Adipocyte (in vitro differentiated cells): ENCODE measurements around the gene TNFAIP6.
"Not testable (repeated sequence)": the region's sequence is repeated elsewhere in the genome, so short reads cannot be mapped to it uniquely, and the experiment has no call there.

Experiments
- DNase-seq: peaks from one replicate; pipeline ENCODE4 v3.0.0-alpha.2; 2015; ENCODE audit warnings: low read depth
- H3K27me3 ChIP-seq: replicated peaks from 2 replicates; pipeline ENCODE4 v1.7.0; 2013; ENCODE audit warnings: mild to moderate bottlenecking, low read length, moderate library complexity; ENCODE audit not compliant: control insufficient read depth, insufficient read depth
- H3K36me3 ChIP-seq: 2 replicates; pipeline ENCODE4 v1.7.0; 2013; ENCODE audit warnings: low read length, mild to moderate bottlenecking, moderate library complexity; ENCODE audit not compliant: control insufficient read depth, insufficient read depth, severe bottlenecking
- H3K4me1 ChIP-seq: 2 replicates; pipeline ENCODE4 v1.7.0; 2013; ENCODE audit warnings: mild to moderate bottlenecking, low read length, moderate library complexity; ENCODE audit not compliant: control insufficient read depth, insufficient read depth
- H3K4me3 ChIP-seq: 2 replicates; pipeline ENCODE4 v1.7.0; 2013; ENCODE audit warnings: mild to moderate bottlenecking, low read length, moderate library complexity
- H3K9ac ChIP-seq: 2 replicates; pipeline ENCODE4 v1.7.0; 2013; ENCODE audit warnings: mild to moderate bottlenecking, low read length, moderate library complexity
- H3K9me3 ChIP-seq: 2 replicates; pipeline ENCODE4 v1.7.0; 2013; ENCODE audit warnings: mild to moderate bottlenecking, low read length, moderate library complexity; ENCODE audit not compliant: control insufficient read depth

Gene TNFAIP6

GRCh38 chr2:151399981-151400380, 42.6 kb downstream of the TNFAIP6 start:
- no peaks in the 10 kb centered on the region for H3K4me1 ChIP-seq
- no peaks in the 10 kb centered on the region for H3K9me3 ChIP-seq
- no peak for DNase-seq
- H3K9ac ChIP-seq: no peak overlapping the region
- H3K4me3 ChIP-seq: no peak overlapping the region
- no peaks in the 10 kb centered on the region for H3K36me3 ChIP-seq
- H3K27me3 ChIP-seq: no peaks in the 10 kb centered on the region

DNA sequence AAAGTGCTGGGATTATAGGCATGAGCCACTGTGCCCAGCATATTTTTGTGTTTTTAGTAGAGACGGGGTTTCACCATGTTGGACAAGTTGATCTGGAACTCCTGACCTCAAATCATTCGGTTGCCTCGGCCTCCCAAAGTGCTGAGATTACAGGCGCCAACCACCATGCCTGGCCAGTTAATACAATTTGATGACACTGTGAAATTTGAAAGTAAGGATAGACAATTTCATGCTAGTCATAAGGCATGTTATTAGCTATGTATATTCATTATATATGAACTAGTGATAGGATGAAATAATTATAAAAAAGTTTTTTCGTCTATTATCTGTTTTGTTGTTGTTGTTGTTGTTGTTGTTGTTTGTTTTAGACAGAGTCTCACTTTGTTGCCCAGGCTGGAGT, 43.8 kb downstream of the TNFAIP6 start:
- no peaks in the 10 kb centered on the region for H3K4me1 ChIP-seq
- no peak overlapping the region for H3K9ac ChIP-seq
- DNase-seq: no peak
- no peaks in the 10 kb centered on the region for H3K27me3 ChIP-seq
- H3K9me3 ChIP-seq: no peaks in the 10 kb centered on the region
- H3K4me3 ChIP-seq: no peak overlapping the region
- H3K36me3 ChIP-seq: no peaks in the 10 kb centered on the region

- Histone ChIP-seq H3K36me3 (no peaks in the 10 kb centered on the region), H3K9ac (no peak overlapping the region), H3K4me3 (no peak overlapping the region), H3K27me3 (no peaks in the 10 kb centered on the region), H3K4me1 (no peaks in the 10 kb centered on the region), H3K9me3 (no peaks in the 10 kb centered on the region)
- DNase-seq: no peak
Observed at GRCh38 chr2:151403914-151404313, 46.5 kb downstream of the TNFAIP6 start.

DNA sequence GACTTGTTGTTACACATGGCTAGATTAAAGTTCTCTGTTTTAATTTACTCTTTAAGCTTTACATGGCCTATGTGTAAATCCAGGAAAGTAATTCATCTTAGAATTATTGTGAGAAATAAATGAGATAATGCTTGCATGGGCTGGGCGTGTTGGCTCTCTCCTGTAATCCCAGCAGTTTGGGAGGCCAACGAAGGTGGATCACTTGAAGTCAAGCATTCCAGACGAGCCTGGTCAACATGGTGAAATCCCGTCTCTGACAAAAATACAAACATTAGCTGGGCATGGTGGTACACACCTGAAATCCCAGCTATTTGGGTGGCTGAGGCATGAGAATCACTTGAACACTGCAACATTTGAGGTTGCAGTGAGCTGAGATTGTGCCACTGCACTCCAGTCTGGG, 48.0 kb downstream of the TNFAIP6 start:
- H3K27me3 ChIP-seq: no peaks in the 10 kb centered on the region
- H3K36me3 ChIP-seq: no peaks in the 10 kb centered on the region
- no peaks in the 10 kb centered on the region for H3K4me1 ChIP-seq
- no peak for DNase-seq
- no peaks in the 10 kb centered on the region for H3K9me3 ChIP-seq
- no peak overlapping the region for H3K9ac ChIP-seq
- H3K4me3 ChIP-seq: no peak overlapping the region

DNA sequence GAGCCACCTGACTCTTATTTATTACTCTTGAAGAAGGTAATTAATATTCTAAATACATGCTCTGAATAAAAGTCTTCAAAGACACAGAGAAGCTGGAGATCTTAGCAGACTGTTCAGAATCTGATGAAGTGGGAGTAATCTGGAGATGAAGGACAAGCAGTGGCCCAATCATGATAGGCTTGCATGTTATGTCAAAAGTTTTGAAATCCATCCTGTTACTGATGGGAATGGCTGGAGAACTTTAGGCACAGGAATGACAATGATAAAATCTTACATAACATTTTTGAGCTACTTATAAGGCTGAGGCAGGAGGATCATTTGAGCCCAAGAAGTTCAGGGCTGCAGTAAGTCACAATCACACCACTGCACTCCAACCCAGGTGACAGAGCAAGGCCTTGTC, 49.9 kb downstream of the TNFAIP6 start:
- no peak overlapping the region for H3K4me3 ChIP-seq
- H3K27me3 ChIP-seq: no peaks in the 10 kb centered on the region
- DNase-seq: no peak
- H3K4me1 ChIP-seq: peaks cover 5% of the 10 kb centered on the region
- no peaks in the 10 kb centered on the region for H3K36me3 ChIP-seq
- no peak overlapping the region for H3K9ac ChIP-seq
- no peaks in the 10 kb centered on the region for H3K9me3 ChIP-seq

DNA sequence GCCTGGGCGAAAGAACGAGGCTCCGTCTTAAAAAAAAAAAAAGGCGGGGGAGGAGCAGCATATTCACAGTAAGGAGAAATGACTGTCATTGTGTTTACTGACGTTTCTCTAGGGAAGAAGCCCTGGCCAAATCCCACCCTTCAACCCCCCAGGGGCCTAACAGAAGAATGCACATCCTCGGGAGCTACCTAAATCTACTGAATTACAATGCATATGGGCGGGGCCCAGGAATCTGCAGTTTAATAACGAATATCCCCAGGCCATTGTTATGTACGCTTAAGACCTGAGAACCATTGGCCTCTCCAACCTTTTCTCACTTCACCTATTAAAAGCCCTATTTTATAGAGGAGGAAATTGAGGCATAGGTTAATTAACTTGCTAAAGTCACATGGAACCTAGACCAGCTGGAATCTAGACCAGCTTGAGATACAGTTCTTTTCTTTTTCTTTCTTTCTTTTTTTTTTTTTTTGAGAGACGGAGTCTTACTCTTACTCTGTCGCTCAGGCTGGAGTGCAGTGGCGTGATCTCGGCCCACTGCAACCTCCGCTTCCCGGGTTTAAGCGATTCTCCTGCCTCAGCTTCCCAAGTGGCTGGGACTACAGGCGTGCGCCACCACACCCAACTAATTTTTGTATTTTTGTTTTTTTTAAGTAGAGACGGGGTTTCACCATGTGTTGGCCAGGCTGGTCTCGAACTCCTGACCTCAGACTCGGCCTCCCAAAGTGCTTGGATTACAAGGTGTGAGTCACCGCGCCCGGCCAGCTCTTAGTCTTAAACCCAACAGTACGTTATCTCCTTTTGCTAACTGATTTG, 51.6 kb downstream of the TNFAIP6 start:
- no peaks in the 10 kb centered on the region for H3K9me3 ChIP-seq
- H3K36me3 ChIP-seq: peaks cover 8% of the 10 kb centered on the region
- no peaks in the 10 kb centered on the region for H3K27me3 ChIP-seq
- H3K4me1 ChIP-seq: peaks cover 5% of the 10 kb centered on the region
- H3K9ac ChIP-seq: peak overlapping the region; percentile 90
- peak overlapping the region; percentile 98 for H3K4me3 ChIP-seq
- no peak for DNase-seq

DNA sequence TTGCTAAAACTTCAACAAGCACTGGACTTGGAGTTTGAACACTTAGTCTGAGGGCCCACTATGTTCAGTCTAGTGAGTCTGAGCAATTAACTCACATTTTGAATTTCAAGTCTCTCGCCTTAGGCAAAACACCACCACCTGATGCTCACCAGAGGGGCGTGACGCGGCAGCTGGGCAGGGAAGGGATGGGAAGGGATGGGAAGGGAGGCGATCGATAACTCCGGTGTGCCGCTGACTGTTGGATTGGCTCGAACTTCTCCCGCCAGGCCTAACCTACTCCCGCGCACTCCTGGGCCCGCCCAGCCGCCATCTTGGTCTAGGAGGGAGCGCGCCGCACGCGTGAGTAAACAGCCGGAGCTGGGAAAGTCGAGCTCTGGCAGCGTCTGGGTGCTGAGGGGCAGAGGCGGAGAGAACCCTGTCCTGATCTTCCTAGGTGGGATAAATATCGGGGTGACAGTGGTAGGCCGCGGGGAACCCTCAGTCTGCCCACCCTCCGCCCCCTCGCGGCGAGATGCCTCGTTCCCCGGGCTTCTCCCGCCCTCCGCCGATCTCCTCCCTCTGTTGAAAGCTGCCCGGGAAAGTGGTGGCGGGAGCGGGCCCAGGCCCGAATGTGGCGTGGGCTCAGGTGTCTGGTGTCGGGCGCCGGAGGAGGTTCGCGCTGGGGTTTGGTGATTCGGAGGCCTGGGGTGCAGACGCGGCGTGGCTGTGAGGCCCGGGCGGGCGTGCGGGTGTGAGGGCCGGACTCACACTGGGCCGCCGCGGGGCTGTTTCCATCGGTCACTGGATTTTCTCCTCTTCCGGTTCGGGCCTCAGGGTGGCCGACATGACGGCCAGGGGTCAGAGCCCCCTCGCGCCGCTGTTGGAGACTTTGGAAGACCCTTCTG, 52.5 kb downstream of the TNFAIP6 start, which contains the start of gene RIF1:
Gene RIF1 (plus strand): TSS at position 302 of the 884 bp plus-strand sequence. CDS start 522 bp downstream, at position 824.
- no peaks in the 10 kb centered on the region for H3K9me3 ChIP-seq
- peak within 1 kb of the TSS; percentile 90 for H3K9ac ChIP-seq
- H3K27me3 ChIP-seq: no peaks in the 10 kb centered on the region
- H3K4me1 ChIP-seq: peaks cover 5% of the 10 kb centered on the region
- DNase-seq: peak; percentile 96
- H3K36me3 ChIP-seq: peaks cover 10% of the 10 kb centered on the region
- peak within 1 kb of the TSS; percentile 98 for H3K4me3 ChIP-seq

DNA sequence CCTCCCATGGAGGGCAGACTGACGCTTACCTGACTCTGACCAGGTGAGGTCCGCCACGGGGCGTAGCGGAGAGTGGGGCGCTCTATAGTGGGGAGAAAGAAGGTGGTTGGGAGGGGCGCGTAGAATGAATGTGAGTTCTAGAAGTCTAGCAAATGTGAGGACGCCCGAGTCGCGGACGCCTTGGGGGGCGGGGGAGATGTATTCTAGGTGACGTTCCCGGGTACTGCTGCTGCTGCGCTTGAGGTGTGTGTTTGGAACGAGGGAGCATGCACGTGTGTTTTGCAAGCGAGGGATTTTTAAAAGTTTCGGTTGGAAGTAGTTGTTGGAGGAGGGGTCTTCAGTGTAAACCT, 53.1 kb downstream of the TNFAIP6 start:
- Histone ChIP-seq H3K9ac (peak overlapping the region; percentile 90), H3K4me1 (peaks cover 5% of the 10 kb centered on the region), H3K4me3 (peak overlapping the region; percentile 98), H3K27me3 (no peaks in the 10 kb centered on the region), H3K9me3 (no peaks in the 10 kb centered on the region), H3K36me3 (peaks cover 10% of the 10 kb centered on the region)
- DNase-seq: peak; percentile 47

- peaks cover 69% of the 10 kb centered on the region for H3K36me3 ChIP-seq
- H3K4me1 ChIP-seq: no peaks in the 10 kb centered on the region
- H3K27me3 ChIP-seq: no peaks in the 10 kb centered on the region
- no peak overlapping the region for H3K9ac ChIP-seq
- no peak overlapping the region for H3K4me3 ChIP-seq
- DNase-seq: no peak
- no peaks in the 10 kb centered on the region for H3K9me3 ChIP-seq
Observed at GRCh38 chr2:151417650-151418049, 60.3 kb downstream of the TNFAIP6 start.

GRCh38 chr2:151421681-151422080, 64.3 kb downstream of the TNFAIP6 start:
- peaks cover 72% of the 10 kb centered on the region for H3K36me3 ChIP-seq
- not testable (repeated sequence) for H3K9ac ChIP-seq, DNase-seq, H3K9me3 ChIP-seq, H3K4me1 ChIP-seq, H3K4me3 ChIP-seq, H3K27me3 ChIP-seq

- no peaks in the 10 kb centered on the region for H3K4me1 ChIP-seq
- H3K36me3 ChIP-seq: peaks cover 59% of the 10 kb centered on the region
- no peak for DNase-seq
- no peak overlapping the region for H3K9ac ChIP-seq
- no peaks in the 10 kb centered on the region for H3K27me3 ChIP-seq
- no peaks in the 10 kb centered on the region for H3K9me3 ChIP-seq
- H3K4me3 ChIP-seq: no peak overlapping the region
Observed at GRCh38 chr2:151422917-151423439, 65.6 kb downstream of the TNFAIP6 start.
